AG04450 (cell line): ENCODE results near the gene MPRIP. TPM values are rescaled to one million over a fixed set of nuclear protein-coding genes. Genes with fewer than 3 reads are reported as not detected.

Experiments used
- CTCF ChIA-PET: fragments of 300-600, 350-600 bp; formaldehyde crosslinking; extraction: SDS; loops from one replicate; lab custom pipeline; 2022; ENCODE audit warnings: antibody characterized with exemption, inconsistent platforms; lab: Charles Lee
- POLR2A ChIA-PET: fragments of 350-600 bp; formaldehyde crosslinking; extraction: SDS; loops from one replicate; lab custom pipeline; 2021; ENCODE audit warnings: antibody characterized with exemption, inconsistent platforms; lab: Yijun Ruan, JAX
- DNase-seq: peaks from one replicate; pipeline ENCODE4 v3.0.0-alpha.2; 2011; ENCODE audit warnings: low read depth, low spot score
- H3K27ac ChIP-seq: one replicate; pipeline ENCODE4 v1.5.1; 2012; ENCODE audit warnings: low read depth, low read length, control low read depth
- H3K27me3 ChIP-seq: one replicate; pipeline ENCODE4 v1.6.0; 2012; ENCODE audit warnings: low read length; ENCODE audit not compliant: control insufficient read depth, insufficient read depth
- H3K4me3 ChIP-seq: 2 replicates; pipeline ENCODE4 v1.5.1; 2011; ENCODE audit warnings: mild to moderate bottlenecking, low read depth, low read length, control low read depth
- H3K9me3 ChIP-seq: 2 replicates; pipeline ENCODE4 v1.5.1; 2012; ENCODE audit warnings: low read length; ENCODE audit not compliant: control insufficient read depth, insufficient read depth
- CTCF ChIP-seq: IDR thresholded peaks from 2 replicates; pipeline ENCODE4 v1.5.1; 2011; ENCODE audit warnings: low read depth, low read length, control low read depth, inconsistent platforms
- polyA plus RNA-seq: library from polyadenylated mRNA; depleted of rRNA; stranded (reverse); fragments of >200 nt; gene quantifications from 2 replicates; pipeline ENCODE4 v1.2.3, GENCODE V29; 2011

The MPRIP gene
- polyA plus RNA-seq, 1 experiment, result 95.0 TPM

- H3K4me3 ChIP-seq, result no peak overlapping the region
- H3K27me3 ChIP-seq, result no peaks in the 10 kb centered on the region
- CTCF ChIA-PET, result no interaction called here
- POLR2A ChIA-PET, result interaction anchor here (0.7 kb wide), 1 partner anchor 25 kb away, joined by 4 read pairs; no protein-coding TSS in a partner anchor
- TF ChIP-seq CTCF, result no peak
- DNase-seq, result no peak
- no peak overlapping the region for H3K27ac ChIP-seq
- no peaks in the 10 kb centered on the region for H3K9me3 ChIP-seq
These were observed 31.5 kb downstream of the MPRIP start for GRCh38 chr17:17073581-17074403.

- TF ChIP-seq CTCF, result no peak
- DNase-seq, result peak; percentile 65
- ChIA-PET CTCF (interaction anchor here (1.7 kb wide), 1 partner anchor 77 kb away, joined by 5 read pairs; no protein-coding TSS in a partner anchor), POLR2A (no interaction called here)
- no peaks in the 10 kb centered on the region for H3K27me3 ChIP-seq
- peak overlapping the region; percentile 22 for H3K27ac ChIP-seq
- no peaks in the 10 kb centered on the region for H3K9me3 ChIP-seq
- no peak overlapping the region for H3K4me3 ChIP-seq
These were observed 33.0 kb downstream of the MPRIP start for GRCh38 chr17:17075125-17075781.

GRCh38 chr17:17076066-17076465 is 33.8 kb downstream of the MPRIP start:
- DNase-seq, result no peak
- Histone ChIP-seq H3K27me3 (no peaks in the 10 kb centered on the region), H3K4me3 (no peak overlapping the region), H3K27ac (no peak overlapping the region), H3K9me3 (no peaks in the 10 kb centered on the region)
- TF ChIP-seq CTCF, result no peak
- ChIA-PET POLR2A (no interaction called here), CTCF (interaction anchor here (1.7 kb wide), 1 partner anchor 78 kb away, joined by 5 read pairs; no protein-coding TSS in a partner anchor)

GRCh38 chr17:17077101-17077500 is 34.8 kb downstream of the MPRIP start:
- Histone ChIP-seq H3K27me3 (no peaks in the 10 kb centered on the region), H3K9me3 (no peaks in the 10 kb centered on the region), H3K4me3 (no peak overlapping the region), H3K27ac (no peak overlapping the region)
- CTCF ChIA-PET, result no interaction called here
- no peak for TF ChIP-seq CTCF
- POLR2A ChIA-PET, result no interaction called here
- DNase-seq, result no peak
